Stimulated activated CD8-positive, alpha-beta memory T cell treated with anti-CD3 and anti-CD28 coated beads, Interleukin-2, amount 100 ng/mL, for 1 hour (primary cell): Measurements from ENCODE around the gene DNAJA3.
A peak's percentile ranks its signal among the peaks of the same experiment; 100 is the strongest.

Source experiments
- DNase-seq, 2 donors: peaks; one replicate each; pipeline ENCODE4 v3.0.0-alpha.2; 2020; ENCODE audit warnings: low read depth in 2 of 2

The DNAJA3 gene

DNA sequence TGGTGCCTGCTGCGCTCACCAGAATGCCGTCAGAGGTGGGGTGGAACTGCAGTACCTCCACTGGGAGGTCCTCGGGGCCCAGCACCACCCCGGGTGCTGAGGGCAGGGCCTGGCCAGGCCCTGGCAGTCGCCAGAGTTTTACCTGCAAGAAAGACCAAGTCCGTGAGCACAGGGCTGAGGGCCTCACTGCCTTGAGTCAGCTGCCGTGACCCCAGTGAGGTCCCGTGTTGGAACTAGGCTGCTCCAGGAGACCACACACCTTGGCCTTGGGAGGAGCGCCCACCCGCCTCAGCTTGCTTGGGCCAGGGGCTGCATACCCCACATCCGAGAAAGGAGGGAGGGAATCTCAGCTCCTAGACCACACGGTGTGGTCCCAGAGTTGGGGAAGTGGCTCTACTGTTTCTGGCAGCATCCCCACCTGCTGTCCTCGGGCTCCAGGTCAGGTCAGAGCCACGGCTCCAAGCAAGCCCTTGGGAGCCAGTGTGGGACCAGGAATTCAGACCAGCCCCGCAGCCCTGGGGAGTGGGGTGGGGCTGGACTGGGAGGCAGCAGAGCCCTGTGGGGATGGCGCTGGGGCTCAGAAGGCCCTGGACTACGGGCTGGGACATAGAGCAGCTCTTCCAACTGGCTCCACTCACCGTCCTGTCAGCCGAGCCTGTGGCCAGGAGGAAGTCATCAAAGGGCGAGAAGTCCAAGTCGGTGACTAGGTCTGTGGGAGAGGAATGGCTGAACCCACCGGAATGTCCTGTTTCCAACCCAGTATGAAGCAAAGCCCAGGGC is 17.9 kb upstream of the DNAJA3 start:
- no peak for DNase-seq

DNA sequence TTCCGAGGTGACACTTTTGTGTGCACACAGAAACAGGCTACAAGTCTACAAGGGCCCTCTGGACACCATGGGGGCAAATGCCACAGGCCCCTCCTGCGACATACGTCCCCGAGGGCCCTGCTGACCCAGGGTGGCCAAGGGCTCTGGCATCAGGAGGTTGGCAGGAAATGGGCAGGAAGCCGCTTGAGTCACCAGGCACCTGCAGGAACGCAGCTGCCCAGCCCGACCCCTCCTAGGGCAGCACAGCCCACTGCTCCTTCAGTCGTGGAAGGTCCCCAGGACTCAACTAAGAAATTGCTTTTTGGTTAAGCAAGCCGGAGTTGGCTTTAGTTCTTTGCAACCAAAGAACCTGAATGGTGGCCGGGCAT is 17.4 kb upstream of the DNAJA3 start:
- DNase-seq, result no peak

DNA sequence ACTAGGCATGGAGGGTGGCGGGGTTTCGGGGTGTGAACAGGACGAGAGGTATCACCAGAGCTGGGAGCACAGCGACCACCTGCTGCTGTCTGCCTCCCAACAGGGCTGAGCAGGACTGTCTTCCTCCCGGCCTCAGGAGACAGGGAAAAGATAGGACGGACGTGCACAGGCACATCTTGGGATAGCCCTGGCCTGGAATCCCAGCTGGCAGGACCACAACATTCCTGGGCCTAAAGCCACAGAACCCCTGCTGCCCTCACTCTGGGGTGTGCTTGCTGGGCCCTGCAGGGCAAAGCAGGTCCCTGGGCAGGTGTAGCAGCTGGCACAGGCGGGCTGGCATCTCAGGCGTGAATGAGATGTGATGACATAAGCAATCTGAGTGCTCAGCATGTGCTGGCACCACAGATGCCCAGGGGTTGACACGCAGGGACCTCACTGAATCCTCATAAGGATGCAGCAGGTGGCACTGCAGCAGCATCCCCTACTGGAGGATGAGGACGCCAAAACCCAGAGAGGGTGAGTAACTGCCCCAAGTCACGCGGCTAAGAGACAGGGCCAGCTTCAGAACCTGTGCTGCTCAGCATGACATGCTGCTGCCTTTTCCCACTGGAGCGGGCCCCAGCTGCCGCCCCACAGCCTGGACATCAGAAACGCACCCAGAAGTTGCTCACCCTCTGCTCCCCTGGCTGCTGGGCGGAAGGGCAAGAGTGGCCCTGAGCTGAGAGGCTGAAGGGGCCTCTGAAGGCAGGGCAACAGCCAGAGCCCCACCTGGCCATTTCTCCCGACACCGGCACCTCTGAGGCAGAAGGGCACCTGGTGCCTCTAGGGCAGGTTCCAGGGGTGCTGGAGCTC is 16.4 kb upstream of the DNAJA3 start:
- no peak for DNase-seq

- DNase-seq, result no peak
Measured at GRCh38 chr16:4410335-4411075, 15.2 kb upstream of the DNAJA3 start.

DNA sequence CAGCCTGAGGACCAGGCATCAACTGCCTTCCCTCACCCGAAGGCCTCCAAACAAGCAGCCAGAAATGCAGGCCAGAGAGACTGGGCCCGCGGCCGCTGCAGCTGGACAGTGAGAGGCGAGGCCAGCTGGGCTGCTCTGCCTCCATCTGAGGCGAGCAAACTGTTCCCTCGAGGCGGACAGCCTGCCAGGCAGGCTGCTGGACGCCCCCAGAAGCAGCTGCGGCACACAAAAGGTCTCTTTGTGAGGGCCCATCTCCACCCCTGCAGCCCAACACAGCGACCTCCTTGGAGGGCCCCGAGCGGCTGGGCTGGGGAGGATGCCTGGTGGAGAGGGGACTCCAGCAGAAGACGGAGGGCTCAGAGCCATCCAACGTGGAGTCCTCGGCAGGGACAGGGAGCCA is 14.0 kb upstream of the DNAJA3 start:
- no peak for DNase-seq

DNA sequence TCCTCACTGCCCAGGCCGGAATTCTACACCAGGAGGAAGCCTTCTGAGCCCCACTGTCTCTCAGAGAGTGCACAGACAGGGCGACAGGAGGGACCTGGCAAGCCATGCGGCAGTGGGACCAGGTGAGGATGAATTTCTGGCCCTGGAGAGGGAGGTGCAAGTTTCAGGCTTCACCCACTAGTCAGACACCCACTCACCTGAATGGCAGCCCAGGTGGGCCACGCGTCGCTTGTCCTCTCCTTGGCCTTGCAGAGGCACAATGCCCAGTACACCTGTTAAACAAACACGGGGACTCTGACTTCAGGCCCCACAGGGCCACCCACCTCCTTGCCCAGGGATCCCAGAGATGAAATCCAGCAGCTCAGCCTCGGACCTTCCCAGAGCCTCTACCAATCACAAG is 13.5 kb upstream of the DNAJA3 start:
- DNase-seq, result no peak

DNA sequence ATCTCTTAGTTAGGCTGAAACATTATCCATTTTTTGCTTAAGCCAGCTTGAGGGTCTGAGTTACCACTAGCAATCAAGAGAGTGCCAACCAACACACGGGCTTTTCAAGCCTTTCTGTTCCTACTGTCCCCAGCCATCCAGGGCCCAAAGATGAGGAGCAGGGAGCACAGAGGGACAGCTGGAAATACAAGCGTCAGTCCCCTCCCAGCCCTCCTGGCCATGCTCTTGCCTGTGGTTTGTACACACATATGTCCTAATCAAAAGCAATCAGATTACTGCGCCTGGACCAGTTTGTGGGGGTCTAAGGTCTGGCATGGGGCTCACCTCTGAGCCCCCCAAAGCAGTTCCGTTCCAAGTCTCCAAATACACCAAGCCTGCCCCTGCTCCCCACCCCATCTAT is 12.8 kb upstream of the DNAJA3 start:
- no peak for DNase-seq

DNA sequence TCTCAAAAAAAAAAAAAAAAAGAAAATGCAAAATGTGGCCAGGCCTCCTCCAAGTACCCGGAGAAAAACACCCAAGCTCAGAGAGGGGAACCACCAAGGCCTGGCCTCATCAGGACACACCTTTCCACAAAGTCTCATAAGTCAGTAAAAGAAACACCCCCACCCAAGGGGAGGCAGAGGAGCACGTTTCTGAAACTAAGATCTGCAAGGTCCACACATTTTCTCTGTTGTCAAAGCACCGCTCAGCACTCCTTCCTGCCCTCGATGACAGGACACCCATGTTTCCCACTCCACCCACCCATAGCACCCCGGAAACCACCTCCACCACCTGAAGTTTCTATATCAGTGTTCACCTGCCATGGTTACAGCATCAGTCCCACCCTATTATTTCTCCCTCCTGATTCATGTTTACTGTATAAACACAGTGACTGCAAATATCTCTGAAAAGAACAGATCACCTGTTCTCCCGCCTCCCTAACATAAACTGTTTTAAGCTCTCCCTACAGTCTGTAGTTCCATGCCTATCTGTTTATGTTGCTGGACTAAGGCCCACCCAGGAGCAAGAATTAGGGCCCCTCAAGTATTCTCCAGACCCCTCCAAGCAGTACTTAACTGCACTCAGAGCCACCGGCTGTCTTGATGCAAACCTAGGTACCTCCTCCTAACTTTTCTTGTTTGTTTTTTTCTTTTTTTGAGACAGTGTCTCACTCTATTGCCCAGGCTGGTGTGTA is 11.3 kb upstream of the DNAJA3 start:
- DNase-seq, result peak; percentile 38 to 52

GRCh38 chr16:4415538-4416199 is 10.0 kb upstream of the DNAJA3 start:
- DNase-seq, result no peak

DNA sequence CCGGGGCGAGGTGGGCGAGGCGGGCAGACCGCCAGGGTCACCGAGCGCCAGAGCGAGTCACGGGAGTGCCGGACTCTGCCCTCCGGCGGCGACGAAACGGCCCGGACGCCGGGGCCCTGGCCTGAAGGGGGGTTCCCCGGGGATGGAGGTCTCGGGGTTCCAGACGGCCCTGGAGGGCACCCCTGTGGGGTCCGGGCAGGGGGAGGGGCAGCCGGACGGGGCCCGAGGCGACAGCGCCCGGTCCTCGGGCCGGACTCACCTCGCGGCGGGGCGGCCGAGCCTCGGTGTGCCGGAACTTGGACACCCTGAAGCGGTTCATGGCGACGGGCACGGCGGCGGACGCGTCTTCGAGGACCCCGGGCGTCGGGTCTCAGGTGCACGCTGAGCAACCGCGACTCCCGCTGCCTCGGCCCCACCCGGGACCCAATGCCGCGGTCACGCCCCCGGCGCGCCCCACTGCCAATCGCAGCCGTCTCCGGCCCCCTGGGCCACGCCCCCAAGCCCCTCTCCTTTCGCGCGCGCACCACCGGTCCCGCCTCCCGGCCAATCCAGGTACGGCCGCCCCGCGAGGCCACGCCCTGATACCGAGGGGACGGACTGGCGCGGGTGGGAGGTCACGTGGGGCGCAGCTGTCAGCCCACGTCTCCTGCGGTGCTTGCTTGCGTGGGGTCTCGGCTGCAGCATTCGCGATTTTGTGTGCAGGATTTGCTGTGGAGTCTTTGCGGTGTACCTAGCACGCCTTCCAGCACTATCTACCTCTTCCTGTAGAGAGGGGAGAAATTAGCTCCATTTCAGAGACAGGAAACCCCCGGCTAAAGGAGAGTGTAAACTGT is 9.3 kb upstream of the DNAJA3 start, which contains the start of gene CORO7:
Gene CORO7, minus strand, starts transcription at position 397 of the 833 bp plus-strand sequence. Its CDS starts 78 bp downstream, at position 319.
- DNase-seq, result peak; percentile 98 to 99

- no peak for DNase-seq
Measured at GRCh38 chr16:4419402-4419959, 6.2 kb upstream of the DNAJA3 start.

DNA sequence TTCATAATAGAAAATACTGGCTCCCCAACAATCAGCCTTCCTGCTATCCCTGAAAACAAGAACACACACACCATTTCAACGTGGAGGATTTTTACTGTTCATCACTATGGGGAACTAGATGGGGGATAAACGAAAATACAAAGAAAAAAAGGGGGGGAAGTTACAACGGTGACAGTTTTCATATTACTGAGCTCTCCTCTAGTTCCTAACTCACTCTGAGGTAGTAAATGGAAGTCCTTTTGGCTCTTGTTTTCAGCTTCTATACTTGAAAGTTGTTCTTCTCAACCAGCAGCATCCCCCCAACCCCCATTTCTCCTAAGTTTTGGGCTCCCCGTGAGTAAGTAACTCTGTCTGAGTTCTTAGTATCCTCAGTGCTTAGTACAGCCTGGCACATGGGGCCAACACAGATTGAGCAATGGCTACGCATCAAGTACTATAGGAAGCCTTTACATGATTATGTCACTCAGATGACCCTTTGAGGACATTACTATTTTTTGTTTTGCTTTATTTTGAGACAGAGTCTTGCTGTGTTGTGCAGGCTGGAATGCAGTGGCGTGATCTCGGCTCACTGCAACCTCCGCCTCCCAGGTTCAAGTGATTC is 5.1 kb upstream of the DNAJA3 start:
- DNase-seq, result no peak

GRCh38 chr16:4426021-4426684 is 485 bp downstream of the DNAJA3 start:
- DNase-seq, result no peak

- DNase-seq, result no peak
Measured at GRCh38 chr16:4426722-4427372, 1.2 kb downstream of the DNAJA3 start.

DNA sequence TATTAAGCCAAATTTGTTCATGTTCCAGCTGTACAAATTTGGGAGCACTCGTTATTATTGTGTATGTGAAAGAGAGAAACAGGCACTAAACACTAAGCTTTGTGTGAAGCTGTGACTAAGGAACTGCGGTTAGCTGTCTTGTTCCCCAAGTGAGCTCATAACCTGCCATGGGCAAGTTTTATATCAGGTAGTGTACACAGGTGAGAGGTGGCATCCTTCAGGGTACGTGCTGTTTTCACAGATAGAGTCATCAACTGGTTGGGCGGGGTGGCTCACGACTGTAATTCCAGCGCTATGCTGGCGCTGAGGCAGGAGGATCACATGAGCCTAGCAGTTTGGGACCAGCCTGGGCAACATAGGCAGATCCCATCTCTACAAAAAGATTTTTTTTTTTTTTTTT is 2.8 kb downstream of the DNAJA3 start:
- no peak for DNase-seq

GRCh38 chr16:4431023-4431422 is 5.4 kb downstream of the DNAJA3 start:
- DNase-seq, result no peak

DNA sequence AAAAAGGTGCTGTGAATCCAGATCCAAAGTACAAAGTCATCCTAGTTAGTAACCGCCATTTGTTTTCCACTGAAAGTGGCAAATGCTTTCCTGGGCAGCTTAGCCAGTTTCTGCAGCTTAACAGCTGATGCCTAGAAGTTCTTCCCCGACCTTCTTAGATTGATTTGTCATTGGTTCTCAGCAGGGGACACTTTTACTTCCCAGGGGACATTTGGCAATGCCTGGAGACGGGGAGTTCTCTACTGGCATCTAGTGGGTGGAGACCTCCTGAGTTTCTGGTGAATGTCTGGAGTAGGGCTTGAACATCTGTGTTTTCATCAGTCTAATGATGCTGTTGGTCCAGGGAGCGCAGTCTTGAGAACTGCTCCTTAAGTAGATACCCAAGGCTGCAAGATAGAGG is 7.6 kb downstream of the DNAJA3 start:
- DNase-seq, result no peak
